ENCODE measurements around the gene MEGF11.
"Not testable (repeated sequence)": the region's sequence is repeated elsewhere in the genome, so short reads cannot be mapped to it uniquely, and the experiment has no call there.

MEGF11 gene

GRCh38 chr15:65869126-65869953, 384.2 kb downstream of the MEGF11 start, which contains the start of gene RAB11A:
RAB11A (plus strand) TSS chr15:65869491; CDS start chr15:65869586, 95 bp downstream.
- DNase-seq, result peak; percentile 96

- no peak for DNase-seq
These were observed 384.9 kb downstream of the MEGF11 start for GRCh38 chr15:65868546-65869125.

- DNase-seq, result not testable (repeated sequence)
These were observed 385.6 kb downstream of the MEGF11 start for GRCh38 chr15:65867933-65868332.

DNA sequence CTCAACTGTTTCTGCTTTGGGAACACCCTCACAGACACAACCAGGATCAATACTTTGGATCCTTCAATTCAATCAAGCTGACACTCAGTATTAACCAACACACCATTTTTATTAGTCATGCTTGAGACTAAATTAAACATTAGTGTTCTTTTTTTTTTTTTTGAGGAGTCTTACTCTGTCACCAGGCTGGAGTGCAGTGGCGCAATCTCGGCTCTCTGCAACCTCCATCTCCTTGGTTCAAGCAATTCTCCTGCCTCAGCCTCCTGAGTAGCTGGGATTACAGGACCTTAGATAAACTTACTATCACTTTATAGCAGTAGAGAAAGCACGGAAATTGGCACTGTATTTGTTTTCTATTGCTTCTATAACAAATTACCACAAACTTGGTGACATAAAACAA, 386.3 kb downstream of the MEGF11 start:
- DNase-seq, result no peak

- DNase-seq, result no peak
These were observed 390.4 kb downstream of the MEGF11 start for GRCh38 chr15:65863106-65863505.

DNA sequence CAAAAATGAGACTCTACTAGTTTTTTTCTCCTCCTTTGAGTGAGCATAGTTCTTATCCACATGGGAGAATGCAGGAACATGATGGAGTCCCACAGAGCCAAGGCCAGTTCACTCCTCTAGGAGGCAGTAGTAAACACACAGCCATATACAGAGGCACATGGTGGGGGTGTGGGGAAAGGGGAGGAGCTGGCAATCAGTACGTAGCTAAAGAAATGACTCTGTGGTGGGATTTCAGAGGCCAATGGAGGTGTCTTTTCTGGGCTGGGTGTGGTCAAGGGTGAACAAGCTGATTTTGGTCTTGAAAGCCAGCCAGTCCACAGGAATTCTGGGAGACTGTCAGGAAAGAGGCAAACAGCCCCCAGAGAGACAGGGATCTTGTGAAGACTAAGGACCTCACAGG, 390.9 kb downstream of the MEGF11 start:
- DNase-seq, result peak; percentile 57

DNA sequence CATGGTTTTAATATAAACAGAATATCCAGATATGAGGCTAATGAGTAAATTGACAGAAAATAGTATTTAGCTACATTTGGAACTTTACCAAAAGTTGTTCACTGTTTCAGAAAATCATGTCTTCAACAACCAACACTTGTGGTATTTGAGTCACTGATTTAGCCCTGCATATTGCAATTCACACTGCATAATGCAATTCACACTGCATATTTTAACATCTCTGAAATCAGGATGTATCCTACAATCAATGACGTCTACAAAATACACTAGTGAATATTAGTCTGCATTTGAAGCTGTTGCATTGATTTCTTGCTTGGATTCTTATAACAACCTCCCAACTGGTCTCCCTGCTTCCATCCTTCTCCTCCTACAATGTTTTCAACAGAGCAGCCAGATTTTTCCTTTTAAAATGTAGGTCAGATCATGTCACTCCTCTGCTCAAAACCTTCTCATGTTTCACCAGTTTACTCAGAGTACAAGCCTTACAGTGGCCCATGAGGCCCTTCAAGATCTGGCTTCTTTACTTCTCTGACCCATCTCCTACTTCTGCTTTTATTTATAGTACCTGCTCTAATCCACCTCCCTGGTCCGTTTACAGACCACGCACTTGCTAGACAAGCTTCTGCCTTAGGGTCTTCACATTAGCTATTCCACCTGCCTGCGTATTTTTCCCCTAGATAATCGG, 395.7 kb downstream of the MEGF11 start:
- no peak for DNase-seq

- DNase-seq, result peak; percentile 90
These were observed 396.6 kb downstream of the MEGF11 start for GRCh38 chr15:65856821-65857455.

- DNase-seq, result no peak
These were observed 401.6 kb downstream of the MEGF11 start for GRCh38 chr15:65851981-65852380.

GRCh38 chr15:65847989-65848388, 405.6 kb downstream of the MEGF11 start:
- no peak for DNase-seq

DNA sequence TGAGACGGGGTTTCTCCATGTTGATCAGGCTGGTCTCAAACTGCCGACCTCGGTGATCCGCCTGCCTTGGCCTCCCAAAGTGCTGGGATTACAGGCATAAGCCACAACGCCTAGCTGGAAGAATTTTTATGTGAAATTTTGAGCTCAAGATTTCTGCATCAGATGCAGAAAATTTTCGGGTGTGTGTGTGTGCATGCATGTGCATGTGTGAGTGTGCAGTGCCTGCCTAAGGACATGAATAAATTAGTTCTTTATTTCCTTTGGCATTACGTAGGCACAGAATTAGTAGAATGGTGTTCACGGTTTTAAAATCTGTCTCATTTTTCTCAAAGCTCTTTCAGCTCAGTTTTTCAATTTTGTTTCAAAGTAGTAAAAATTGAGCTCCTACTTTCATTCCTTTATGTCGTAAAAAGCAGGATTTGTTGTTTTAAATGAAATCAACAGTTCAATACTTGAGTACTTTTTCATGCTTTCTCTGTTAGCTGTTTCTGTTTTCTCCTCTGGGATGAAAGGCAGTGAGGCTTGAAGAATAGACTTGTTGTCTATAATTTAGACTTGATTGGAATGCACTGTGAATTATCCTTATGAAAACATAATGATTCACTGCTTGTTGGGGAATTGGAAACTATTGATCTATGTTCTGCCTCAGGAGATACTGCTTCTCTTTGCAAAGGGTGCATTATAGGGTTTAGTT, 407.6 kb downstream of the MEGF11 start:
- no peak for DNase-seq

Data from CD4-positive, alpha-beta T cell treated with Interleukin-17A for 4 hours (primary cell).